Measurements from ENCODE around the gene CSRNP3. TPM values are rescaled to one million over a fixed set of nuclear protein-coding genes. Genes with fewer than 3 reads are reported as not detected.

Gene CSRNP3
- total and polyA plus RNA-seq, 10 donors = 0.30 to 7.4 (median 3.4) TPM

- no peak overlapping the region for H3K27ac ChIP-seq
- intact Hi-C loops (cut with DNase I; ENCODE audit: low total_unique reads) = loop anchor here (10.0 kb wide), 1 partner anchor 288 kb away; no protein-coding TSS in a partner anchor
- no peaks in the 10 kb centered on the region for H3K36me3 ChIP-seq
- H3K27me3 ChIP-seq (replicated peaks in 1 of 7) = no peaks in the 10 kb centered on the region
- no peak for DNase-seq
- TF ChIP-seq POLR2AphosphoS5 (IDR thresholded peaks at IDR 0.05) (no peak), POLR2A (IDR thresholded peaks at IDR 0.05) (no peak), CTCF (IDR thresholded peaks at IDR 0.05 in 8 of 11, conservative IDR thresholded peaks at IDR 0.05 in 3 of 11) (no peak)
- no peaks in the 10 kb centered on the region for H3K4me1 ChIP-seq
- H3K9me3 ChIP-seq = no peaks in the 10 kb centered on the region
- WGBS, 5 donors = 83 to 93% (median 90%) methylated on average over 3 of the region's 3 CpGs
- H3K4me3 ChIP-seq = no peak overlapping the region
Measured at GRCh38 chr2:165692906-165693305, 223.4 kb downstream of the CSRNP3 start.

GRCh38 chr2:165693838-165694237 is 224.3 kb downstream of the CSRNP3 start:
- Histone ChIP-seq H3K4me1 (peaks cover 0 to 5% (median 0%) of the 10 kb centered on the region in 6 donors), H3K9me3 (no peaks in the 10 kb centered on the region), H3K4me3 (no peak overlapping the region), H3K27me3 (replicated peaks in 1 of 7) (no peaks in the 10 kb centered on the region), H3K27ac (no peak overlapping the region), H3K36me3 (no peaks in the 10 kb centered on the region)
- DNase-seq = no peak
- 89 to 100% (median 96%) methylated on average over 1 of the region's 1 CpG for WGBS, 5 donors
- TF ChIP-seq POLR2A (IDR thresholded peaks at IDR 0.05) = no peak
- no peak for TF ChIP-seq CTCF (IDR thresholded peaks at IDR 0.05 in 8 of 11, conservative IDR thresholded peaks at IDR 0.05 in 3 of 11)
- intact Hi-C loops (cut with DNase I; ENCODE audit: low total_unique reads) = loop anchor here (10.0 kb wide), 1 partner anchor 289 kb away; no protein-coding TSS in a partner anchor

GRCh38 chr2:165697748-165698443 is 228.4 kb downstream of the CSRNP3 start:
- Histone ChIP-seq H3K27ac (no peak overlapping the region), H3K4me3 (no peak overlapping the region), H3K36me3 (no peaks in the 10 kb centered on the region), H3K27me3 (replicated peaks in 1 of 7) (no peaks in the 10 kb centered on the region), H3K9me3 (no peaks in the 10 kb centered on the region), H3K4me1 (peaks cover 0 to 5% (median 0%) of the 10 kb centered on the region in 6 donors)
- no peak for DNase-seq
- 90 to 96% (median 91%) methylated on average over 4 of the region's 4 CpGs for WGBS, 5 donors
- TF ChIP-seq POLR2AphosphoS5 (IDR thresholded peaks at IDR 0.05) (no peak), CTCF (IDR thresholded peaks at IDR 0.05 in 8 of 11, conservative IDR thresholded peaks at IDR 0.05 in 3 of 11) (no peak), POLR2A (IDR thresholded peaks at IDR 0.05) (no peak)
- intact Hi-C loops (cut with DNase I; ENCODE audit: low total_unique reads) = loop anchor here (10.0 kb wide), 1 partner anchor 293 kb away; no protein-coding TSS in a partner anchor

GRCh38 chr2:165698444-165698884 is 229.0 kb downstream of the CSRNP3 start:
- no peak for DNase-seq
- no peak for TF ChIP-seq POLR2AphosphoS5 (IDR thresholded peaks at IDR 0.05)
- no peak for TF ChIP-seq POLR2A (IDR thresholded peaks at IDR 0.05)
- TF ChIP-seq CTCF (IDR thresholded peaks at IDR 0.05 in 8 of 11, conservative IDR thresholded peaks at IDR 0.05 in 3 of 11) = peak in 6 of 11 experiments; percentile 22 to 42 (median 40)
- no peaks in the 10 kb centered on the region for H3K36me3 ChIP-seq
- no peak overlapping the region for H3K4me3 ChIP-seq
- H3K9me3 ChIP-seq = no peaks in the 10 kb centered on the region
- 1 to 4% (median 2%) methylated on average over 4 of the region's 4 CpGs for WGBS, 5 donors
- peaks cover 0 to 5% (median 0%) of the 10 kb centered on the region in 6 donors for H3K4me1 ChIP-seq
- intact Hi-C loops (cut with DNase I; ENCODE audit: low total_unique reads) = loop anchor here (10.0 kb wide), 1 partner anchor 294 kb away; no protein-coding TSS in a partner anchor
- no peaks in the 10 kb centered on the region for H3K27me3 ChIP-seq (replicated peaks in 1 of 7)
- no peak overlapping the region for H3K27ac ChIP-seq

Data from spleen (tissue), 11 donors.